ENCODE measurements around the gene KIF18B. TPM values are rescaled to one million over a fixed set of nuclear protein-coding genes. Genes with fewer than 3 reads are reported as not detected.

Gene KIF18B
- total RNA-seq, 2 donors from 2014 or later, result 33.0 to 48.1 TPM

- Mint-ChIP-seq H3K9me3 (no peaks in the 10 kb centered on the region), H3K4me3 (no peak overlapping the region), H3K27me3 (ENCODE audit: low read depth) (peaks cover 59% of the 10 kb centered on the region), H3K27ac (no peak overlapping the region), H3K4me1 (ENCODE audit: low read depth) (no peaks in the 10 kb centered on the region), H3K36me3 (ENCODE audit: insufficient read depth in 2 of 2) (no peaks in the 10 kb centered on the region)
- ATAC-seq (replicated peaks in 1 of 2), result no peak
- no peak for DNase-seq
Observed at GRCh38 chr17:44978807-44979206, 31.2 kb upstream of the KIF18B start.

- Mint-ChIP-seq H3K27ac (no peak overlapping the region), H3K36me3 (ENCODE audit: insufficient read depth in 2 of 2) (no peaks in the 10 kb centered on the region), H3K4me3 (no peak overlapping the region), H3K9me3 (no peaks in the 10 kb centered on the region), H3K4me1 (ENCODE audit: low read depth) (peaks cover under 1% of the 10 kb centered on the region), H3K27me3 (ENCODE audit: low read depth) (peaks cover 62% of the 10 kb centered on the region)
- DNase-seq (no peak), ATAC-seq (replicated peaks in 1 of 2) (no peak)
Observed at GRCh38 chr17:44977814-44978550, 30.4 kb upstream of the KIF18B start.

DNA sequence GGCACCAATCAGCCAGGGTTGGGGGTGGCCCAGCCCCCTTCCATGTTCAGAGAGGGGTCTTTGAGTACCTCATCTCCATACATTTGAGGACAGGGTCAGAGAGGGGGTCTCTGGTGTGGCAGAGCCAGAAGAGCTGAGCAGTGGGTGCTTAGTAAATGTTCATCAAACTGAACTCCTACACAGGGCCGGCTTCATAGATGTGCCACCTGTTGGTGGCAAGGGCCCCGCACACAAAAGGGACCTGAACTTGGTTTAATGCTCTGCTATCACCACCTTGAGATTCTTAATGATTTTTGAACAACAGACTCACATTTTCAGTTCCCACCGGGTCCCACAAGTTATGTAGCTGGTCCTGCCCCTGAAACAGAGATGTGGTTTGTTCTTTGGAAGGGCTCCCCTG is 29.5 kb upstream of the KIF18B start:
- Mint-ChIP-seq H3K36me3 (ENCODE audit: insufficient read depth in 2 of 2) (no peaks in the 10 kb centered on the region), H3K4me1 (ENCODE audit: low read depth) (peaks cover 10% of the 10 kb centered on the region), H3K27ac (no peak overlapping the region), H3K9me3 (no peaks in the 10 kb centered on the region), H3K27me3 (ENCODE audit: low read depth) (peaks cover 56% of the 10 kb centered on the region), H3K4me3 (no peak overlapping the region)
- DNase-seq (no peak), ATAC-seq (replicated peaks in 1 of 2) (no peak)

- H3K4me1 Mint-ChIP-seq (ENCODE audit: low read depth), result peaks cover 16% of the 10 kb centered on the region
- no peaks in the 10 kb centered on the region for H3K36me3 Mint-ChIP-seq (ENCODE audit: insufficient read depth in 2 of 2)
- H3K27me3 Mint-ChIP-seq (ENCODE audit: low read depth), result peaks cover 53% of the 10 kb centered on the region
- no peak overlapping the region for H3K4me3 Mint-ChIP-seq
- DNase-seq, result no peak
- H3K9me3 Mint-ChIP-seq, result no peaks in the 10 kb centered on the region
- no peak for ATAC-seq (replicated peaks in 1 of 2)
- no peak overlapping the region for H3K27ac Mint-ChIP-seq
Observed at GRCh38 chr17:44976206-44976605, 28.6 kb upstream of the KIF18B start.

- no peak for DNase-seq
- Mint-ChIP-seq H3K36me3 (ENCODE audit: insufficient read depth in 2 of 2) (no peaks in the 10 kb centered on the region), H3K4me3 (peak overlapping the region; percentile 15 to 67), H3K27ac (no peak overlapping the region), H3K9me3 (no peaks in the 10 kb centered on the region), H3K4me1 (ENCODE audit: low read depth) (peaks cover 35% of the 10 kb centered on the region), H3K27me3 (ENCODE audit: low read depth) (peaks cover 52% of the 10 kb centered on the region)
- ATAC-seq (replicated peaks in 1 of 2), result no peak
Observed at GRCh38 chr17:44972953-44973352, 25.4 kb upstream of the KIF18B start.

DNA sequence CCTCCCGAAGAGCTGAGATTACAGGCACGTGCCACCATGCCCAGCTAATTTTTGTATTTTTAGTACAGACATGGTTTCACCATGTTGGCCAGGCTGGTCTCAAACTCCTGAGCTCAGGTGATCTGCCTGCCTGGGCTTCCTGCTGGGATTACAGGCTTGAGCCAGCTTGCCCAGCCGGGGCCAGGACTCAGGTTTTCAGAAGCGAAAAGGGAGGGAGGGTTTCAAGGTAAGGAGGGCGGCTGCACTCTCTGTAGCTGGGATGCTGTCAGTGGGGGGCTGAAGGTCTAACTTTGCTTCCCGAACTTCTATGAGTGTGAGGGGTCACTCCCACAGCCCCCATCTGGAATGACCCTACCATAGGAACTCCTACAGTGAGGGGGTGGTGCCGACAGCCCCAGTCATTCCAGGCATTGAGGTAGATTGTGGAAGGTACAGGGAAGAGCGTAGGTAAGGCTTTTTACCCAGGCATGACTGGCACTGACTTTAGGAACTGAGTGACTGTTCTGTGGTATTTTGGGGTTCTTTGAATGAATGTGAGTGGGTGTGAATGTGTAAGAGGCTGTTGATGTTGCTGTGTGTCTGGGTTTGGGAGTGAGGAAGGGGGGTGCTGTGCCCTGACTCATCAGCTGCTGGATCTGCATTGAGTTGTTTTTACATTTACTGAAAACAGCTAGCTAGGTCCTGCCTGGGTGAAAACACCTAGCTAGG is 24.4 kb upstream of the KIF18B start:
- Mint-ChIP-seq H3K27me3 (ENCODE audit: low read depth) (peaks cover 56% of the 10 kb centered on the region), H3K4me1 (ENCODE audit: low read depth) (peaks cover 35% of the 10 kb centered on the region), H3K27ac (no peak overlapping the region), H3K4me3 (peak overlapping the region; percentile 15 to 67), H3K36me3 (ENCODE audit: insufficient read depth in 2 of 2) (no peaks in the 10 kb centered on the region), H3K9me3 (no peaks in the 10 kb centered on the region)
- DNase-seq (peak; percentile 78 to 86), ATAC-seq (replicated peaks in 1 of 2) (peak; percentile 85 to 86)

- Mint-ChIP-seq H3K36me3 (ENCODE audit: insufficient read depth in 2 of 2) (no peaks in the 10 kb centered on the region), H3K27me3 (ENCODE audit: low read depth) (peaks cover 65% of the 10 kb centered on the region), H3K27ac (no peak overlapping the region), H3K4me1 (ENCODE audit: low read depth) (peaks cover 35% of the 10 kb centered on the region), H3K4me3 (peak overlapping the region; percentile 83 to 85), H3K9me3 (no peaks in the 10 kb centered on the region)
- DNase-seq (peak; percentile 36 to 41), ATAC-seq (replicated peaks in 1 of 2) (no peak)
Observed at GRCh38 chr17:44970136-44970741, 22.7 kb upstream of the KIF18B start.

GRCh38 chr17:44969144-44969780 is 21.7 kb upstream of the KIF18B start:
- no peak overlapping the region for H3K27ac Mint-ChIP-seq
- peaks cover 65% of the 10 kb centered on the region for H3K27me3 Mint-ChIP-seq (ENCODE audit: low read depth)
- DNase-seq (no peak), ATAC-seq (replicated peaks in 1 of 2) (no peak)
- H3K4me1 Mint-ChIP-seq (ENCODE audit: low read depth), result peaks cover 35% of the 10 kb centered on the region
- H3K36me3 Mint-ChIP-seq (ENCODE audit: insufficient read depth in 2 of 2), result no peaks in the 10 kb centered on the region
- no peaks in the 10 kb centered on the region for H3K9me3 Mint-ChIP-seq
- H3K4me3 Mint-ChIP-seq, result peak overlapping the region; percentile 83 to 85

GRCh38 chr17:44968225-44969143 is 20.9 kb upstream of the KIF18B start, which contains the start of gene C1QL1:
Gene C1QL1, minus strand, starts transcription at chr17:44968303. Its CDS starts 255 bp downstream, at chr17:44968048.
- peaks cover 65% of the 10 kb centered on the region for H3K27me3 Mint-ChIP-seq (ENCODE audit: low read depth)
- peak; percentile 75 to 79 for ATAC-seq (replicated peaks in 1 of 2)
- peak within 1 kb of the TSS; percentile 83 to 85 for H3K4me3 Mint-ChIP-seq
- no peaks in the 10 kb centered on the region for H3K36me3 Mint-ChIP-seq (ENCODE audit: insufficient read depth in 2 of 2)
- H3K4me1 Mint-ChIP-seq (ENCODE audit: low read depth), result peaks cover 35% of the 10 kb centered on the region
- peak; percentile 90 to 93 for DNase-seq
- no peaks in the 10 kb centered on the region for H3K9me3 Mint-ChIP-seq
- H3K27ac Mint-ChIP-seq, result no peak within 1 kb of the TSS

DNA sequence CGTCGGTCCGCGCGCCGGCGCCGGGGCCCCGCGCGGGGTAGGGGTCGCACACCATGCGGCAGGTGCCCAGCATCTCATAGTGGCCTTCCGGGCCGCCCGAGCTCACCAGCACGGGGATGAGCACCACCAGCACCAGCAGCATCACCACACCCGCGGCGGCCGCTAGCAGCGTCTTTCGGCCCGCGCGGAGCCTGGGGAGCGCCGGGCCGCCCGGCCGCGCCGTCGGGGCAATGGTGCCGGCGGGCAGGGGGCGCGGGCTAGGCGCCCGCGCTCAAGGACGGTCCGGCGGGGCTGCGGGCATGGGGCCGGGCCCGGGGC is 20.3 kb upstream of the KIF18B start:
- no peaks in the 10 kb centered on the region for H3K9me3 Mint-ChIP-seq
- H3K27ac Mint-ChIP-seq, result no peak overlapping the region
- ATAC-seq (replicated peaks in 1 of 2) (peak in 1 of 2 donors; percentile 0), DNase-seq (no peak)
- H3K4me1 Mint-ChIP-seq (ENCODE audit: low read depth), result peaks cover 33% of the 10 kb centered on the region
- H3K27me3 Mint-ChIP-seq (ENCODE audit: low read depth), result peaks cover 68% of the 10 kb centered on the region
- H3K36me3 Mint-ChIP-seq (ENCODE audit: insufficient read depth in 2 of 2), result no peaks in the 10 kb centered on the region
- no peak overlapping the region for H3K4me3 Mint-ChIP-seq

- no peak overlapping the region for H3K27ac Mint-ChIP-seq
- H3K4me1 Mint-ChIP-seq (ENCODE audit: low read depth), result peaks cover 27% of the 10 kb centered on the region
- H3K36me3 Mint-ChIP-seq (ENCODE audit: insufficient read depth in 2 of 2), result no peaks in the 10 kb centered on the region
- ATAC-seq (replicated peaks in 1 of 2), result no peak
- peaks cover 72% of the 10 kb centered on the region for H3K27me3 Mint-ChIP-seq (ENCODE audit: low read depth)
- peak overlapping the region; percentile 25 to 37 for H3K4me3 Mint-ChIP-seq
- H3K9me3 Mint-ChIP-seq, result no peaks in the 10 kb centered on the region
- DNase-seq, result no peak
Observed at GRCh38 chr17:44967026-44967906, 19.7 kb upstream of the KIF18B start.
